IPS-NIHi7 (cell line): ENCODE data around the gene APBB1.

ENCODE experiments used
- DNase-seq: peaks from one replicate; pipeline ENCODE4 v3.0.0; 2012; ENCODE audit warnings: mixed read lengths; ENCODE audit errors: extremely low spot score

The APBB1 gene

GRCh38 chr11:6351782-6352382 is 67.0 kb downstream of the APBB1 start:
- no peak for DNase-seq

DNA sequence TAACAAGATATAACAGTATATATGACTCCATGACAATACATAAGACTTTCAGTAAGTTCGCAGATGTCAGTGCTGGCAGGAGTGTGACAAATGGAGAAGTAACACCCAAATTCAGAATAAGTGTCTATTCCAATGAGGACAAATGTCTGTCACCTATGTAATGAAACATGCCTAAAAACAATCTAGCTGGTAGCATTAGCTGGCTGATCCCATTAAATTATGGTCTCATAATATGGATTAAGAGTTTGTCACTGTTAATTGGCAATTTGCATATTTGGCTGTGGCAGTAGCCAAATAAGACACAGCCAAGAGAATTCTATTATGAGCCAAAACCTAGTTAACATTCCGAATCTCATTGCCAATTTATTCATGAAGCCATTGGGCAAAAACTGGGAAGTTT is 68.4 kb downstream of the APBB1 start:
- no peak for DNase-seq

GRCh38 chr11:6350043-6350442 is 68.9 kb downstream of the APBB1 start:
- DNase-seq = no peak

GRCh38 chr11:6345366-6345765 is 73.5 kb downstream of the APBB1 start:
- DNase-seq = no peak
